GM12892 (cell line): Measurements from ENCODE around the gene PERP.

Source experiments
- POLR2A ChIP-seq: IDR thresholded peaks from 2 replicates; pipeline ENCODE4 v1.6.1; 2011; ENCODE audit warnings: low read depth, low read length, control low read depth
- POLR2AphosphoS5 ChIP-seq: IDR thresholded peaks from 2 replicates; pipeline ENCODE4 v1.6.1; 2011; ENCODE audit warnings: low read depth, low read length, control low read depth
- TAF1 ChIP-seq: IDR thresholded peaks from 2 replicates; pipeline ENCODE4 v1.6.1; 2011; ENCODE audit warnings: low read depth, mild to moderate bottlenecking, control low read depth, low read length, borderline replicate concordance

DNA sequence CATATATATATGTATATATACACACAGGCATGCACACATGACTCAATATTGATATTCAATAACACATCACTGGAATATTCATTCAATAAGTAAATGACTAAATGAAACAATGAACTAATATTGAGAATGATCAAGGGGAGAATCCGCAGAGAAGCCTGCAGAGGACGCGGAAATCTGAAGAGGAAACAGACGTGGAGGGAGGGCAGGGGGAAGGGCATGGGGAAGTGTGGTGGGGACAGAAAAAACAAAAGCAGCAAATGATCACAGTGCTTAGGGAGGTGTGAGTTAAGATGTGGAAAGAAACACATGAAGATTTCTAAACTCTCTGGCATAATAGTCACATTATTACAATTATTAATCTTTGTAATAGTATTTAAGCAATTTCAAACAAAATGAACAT, 14.5 kb downstream of the PERP start:
- TF ChIP-seq POLR2AphosphoS5 (no peak), POLR2A (no peak), TAF1 (no peak)
